WERI-Rb-1 (cell line): Measurements from ENCODE around the gene COL23A1.

Experiments
- DNase-seq: peaks from one replicate; pipeline ENCODE4 v3.0.0-alpha.2; 2020
- H3K27ac ChIP-seq: fragments of 250-450 bp; sonication (Bioruptor Pico); 2 replicates; pipeline ENCODE4 v1.5.1; 2020; ENCODE audit warnings: mild to moderate bottlenecking, moderate library complexity
- H3K27me3 ChIP-seq: fragments of 250-450 bp; sonication (Bioruptor Pico); 2 replicates; pipeline ENCODE4 v1.5.1; 2021; ENCODE audit warnings: mild to moderate bottlenecking, low read depth, moderate library complexity; ENCODE audit not compliant: insufficient read depth, severe bottlenecking
- H3K36me3 ChIP-seq: fragments of 250-450 bp; sonication (Bioruptor Pico); 2 replicates; pipeline ENCODE4 v1.5.1; 2020; ENCODE audit warnings: mild to moderate bottlenecking, moderate library complexity
- H3K4me3 ChIP-seq: 2 replicates; pipeline ENCODE4 v1.5.1; 2011; ENCODE audit warnings: low read depth, mild to moderate bottlenecking, control low read depth, low read length
- H3K9me3 ChIP-seq: fragments of 250-450 bp; sonication (Bioruptor Pico); 2 replicates; pipeline ENCODE4 v1.5.1; 2021; ENCODE audit warnings: mild to moderate bottlenecking, moderate library complexity; ENCODE audit not compliant: severe bottlenecking
- TF ChIP-seq, protein P1 (sequence below): IDR thresholded peaks from 2 replicates; pipeline ENCODE4 v1.5.1; 2011; ENCODE audit warnings: low read depth, mild to moderate bottlenecking, control low read depth, inconsistent platforms, low read length

COL23A1 gene

DNA sequence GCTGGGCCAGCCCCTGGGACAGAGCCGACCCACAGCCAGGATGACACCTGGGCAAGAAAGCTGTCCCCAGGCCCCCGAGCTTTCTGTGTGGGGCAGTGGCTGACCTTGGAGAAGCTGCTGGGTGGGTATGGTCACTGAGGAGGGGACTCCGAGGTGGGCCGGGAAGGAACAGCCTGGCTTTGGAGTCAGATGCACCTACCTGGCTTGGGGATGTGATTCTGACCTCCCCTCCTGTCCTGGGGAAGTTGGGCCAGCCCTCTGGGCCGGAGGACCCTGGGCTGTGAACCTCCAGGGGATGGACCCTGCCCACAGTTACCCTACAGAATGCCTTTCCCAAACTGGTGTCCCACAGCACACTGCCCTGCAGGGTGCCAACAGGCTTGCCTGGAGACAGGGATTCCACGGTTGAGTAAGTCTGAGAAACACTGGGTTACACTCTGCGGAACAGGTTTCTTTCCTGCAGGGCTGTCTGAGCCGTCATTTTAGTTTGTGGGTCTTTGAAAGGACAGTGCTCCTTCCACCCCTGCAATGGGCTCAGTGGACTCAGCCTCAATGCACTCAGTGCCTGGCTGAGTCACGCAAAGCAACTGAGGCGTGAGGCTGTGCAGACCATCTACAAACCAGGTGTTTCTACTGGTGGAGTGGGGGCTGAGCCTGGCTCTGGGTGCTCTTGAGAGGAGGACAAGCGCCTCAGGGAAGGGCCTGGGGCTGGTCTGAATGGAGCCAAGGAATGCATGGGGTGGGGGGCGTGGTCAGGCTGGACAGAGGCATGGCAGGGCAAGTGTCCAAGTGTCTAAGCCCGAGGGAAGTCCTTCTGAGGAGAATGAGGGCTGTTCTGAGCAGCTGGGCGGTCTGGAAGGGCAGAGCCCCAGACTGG, 316.3 kb downstream of the COL23A1 start:
- Histone ChIP-seq H3K27me3 (no peaks in the 10 kb centered on the region), H3K4me3 (no peak overlapping the region), H3K27ac (no peak overlapping the region), H3K9me3 (no peaks in the 10 kb centered on the region), H3K36me3 (no peaks in the 10 kb centered on the region)
- TF ChIP-seq, protein P1, sequence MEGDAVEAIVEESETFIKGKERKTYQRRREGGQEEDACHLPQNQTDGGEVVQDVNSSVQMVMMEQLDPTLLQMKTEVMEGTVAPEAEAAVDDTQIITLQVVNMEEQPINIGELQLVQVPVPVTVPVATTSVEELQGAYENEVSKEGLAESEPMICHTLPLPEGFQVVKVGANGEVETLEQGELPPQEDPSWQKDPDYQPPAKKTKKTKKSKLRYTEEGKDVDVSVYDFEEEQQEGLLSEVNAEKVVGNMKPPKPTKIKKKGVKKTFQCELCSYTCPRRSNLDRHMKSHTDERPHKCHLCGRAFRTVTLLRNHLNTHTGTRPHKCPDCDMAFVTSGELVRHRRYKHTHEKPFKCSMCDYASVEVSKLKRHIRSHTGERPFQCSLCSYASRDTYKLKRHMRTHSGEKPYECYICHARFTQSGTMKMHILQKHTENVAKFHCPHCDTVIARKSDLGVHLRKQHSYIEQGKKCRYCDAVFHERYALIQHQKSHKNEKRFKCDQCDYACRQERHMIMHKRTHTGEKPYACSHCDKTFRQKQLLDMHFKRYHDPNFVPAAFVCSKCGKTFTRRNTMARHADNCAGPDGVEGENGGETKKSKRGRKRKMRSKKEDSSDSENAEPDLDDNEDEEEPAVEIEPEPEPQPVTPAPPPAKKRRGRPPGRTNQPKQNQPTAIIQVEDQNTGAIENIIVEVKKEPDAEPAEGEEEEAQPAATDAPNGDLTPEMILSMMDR: no peak
- DNase-seq: no peak

DNA sequence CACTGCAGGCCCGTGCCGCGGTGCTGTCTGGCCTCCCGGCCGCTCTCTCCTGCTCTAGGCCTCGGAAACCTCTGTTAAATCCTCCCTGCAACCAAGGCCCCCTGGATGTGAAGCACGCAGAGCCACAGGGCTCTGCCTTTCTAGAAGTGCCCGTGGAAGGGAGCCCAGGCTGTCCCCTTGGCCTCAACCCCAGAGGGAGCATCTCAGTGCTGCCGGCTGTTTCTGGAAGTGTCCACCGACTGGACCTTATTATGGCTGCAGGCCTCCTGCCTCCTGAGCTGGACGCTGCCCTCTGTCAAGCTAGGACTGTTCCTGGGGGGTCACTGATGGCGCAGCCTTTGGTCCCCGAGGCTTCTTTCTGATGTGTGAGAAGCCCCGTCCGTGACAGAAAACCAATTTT, 317.2 kb downstream of the COL23A1 start:
- H3K27ac ChIP-seq: no peak overlapping the region
- no peaks in the 10 kb centered on the region for H3K36me3 ChIP-seq
- H3K9me3 ChIP-seq: no peaks in the 10 kb centered on the region
- TF ChIP-seq, protein P1: no peak
- H3K4me3 ChIP-seq: no peak overlapping the region
- H3K27me3 ChIP-seq: no peaks in the 10 kb centered on the region
- no peak for DNase-seq

DNA sequence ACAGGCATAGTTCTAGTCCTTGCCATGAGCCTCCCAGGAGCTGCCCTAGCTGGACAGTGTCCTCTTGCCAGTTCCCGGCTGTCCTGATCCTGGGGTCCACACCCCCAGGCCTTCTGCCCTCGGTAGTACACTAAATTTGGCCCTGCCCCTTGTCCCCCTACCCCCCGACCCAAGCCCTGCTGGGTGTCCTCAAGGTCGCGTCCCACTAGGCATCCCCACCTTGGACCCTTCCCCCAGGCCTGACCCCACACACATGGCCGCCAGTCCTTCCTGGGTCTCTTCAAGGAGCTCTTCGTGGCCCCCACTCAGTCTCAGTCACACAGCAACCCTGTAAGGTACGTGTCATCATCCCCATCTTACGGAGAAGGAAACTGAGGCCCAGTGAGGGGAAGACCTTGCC, 317.6 kb downstream of the COL23A1 start:
- TF ChIP-seq, protein P1: no peak
- no peaks in the 10 kb centered on the region for H3K36me3 ChIP-seq
- H3K27me3 ChIP-seq: no peaks in the 10 kb centered on the region
- no peaks in the 10 kb centered on the region for H3K9me3 ChIP-seq
- H3K4me3 ChIP-seq: no peak overlapping the region
- no peak for DNase-seq
- H3K27ac ChIP-seq: no peak overlapping the region

DNA sequence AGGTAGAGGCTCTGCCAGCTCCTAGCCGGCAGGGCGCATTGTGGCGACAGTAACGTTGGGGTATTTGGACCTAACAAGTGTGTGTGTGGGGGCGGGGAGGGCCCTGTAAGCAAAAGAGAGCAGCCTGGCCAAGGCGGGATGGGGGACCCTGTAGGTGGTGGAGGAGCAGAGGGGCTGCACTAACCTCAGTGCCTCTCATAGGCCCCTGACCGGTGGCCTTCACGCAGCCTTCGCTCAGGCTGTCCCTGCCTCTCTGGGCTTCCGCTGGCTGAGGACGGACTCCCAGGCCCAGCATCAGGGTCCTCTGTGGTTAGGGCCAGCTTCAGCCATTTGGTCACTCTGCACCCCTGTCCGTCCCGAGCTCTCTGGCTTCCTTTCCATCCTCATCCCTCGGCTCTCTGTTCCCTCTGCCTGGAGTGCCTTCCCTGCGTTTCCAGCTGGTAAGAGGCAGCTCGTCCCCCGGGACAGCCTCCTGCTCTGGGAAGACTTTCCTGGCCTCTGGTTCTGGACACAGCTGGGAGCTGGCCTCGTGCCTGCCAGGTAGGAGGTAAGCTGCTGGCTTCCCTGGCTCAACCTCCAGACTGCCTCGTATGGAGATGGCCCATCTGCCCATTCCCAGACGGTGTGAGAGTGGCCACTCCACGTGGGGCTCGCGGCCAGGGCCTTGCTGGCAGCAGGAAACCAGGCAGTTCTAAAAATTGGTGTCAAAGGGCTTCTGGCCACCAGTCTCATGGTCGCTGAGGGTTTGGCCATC, 318.3 kb downstream of the COL23A1 start:
- Histone ChIP-seq H3K9me3 (no peaks in the 10 kb centered on the region), H3K27ac (no peak overlapping the region), H3K4me3 (no peak overlapping the region), H3K36me3 (no peaks in the 10 kb centered on the region), H3K27me3 (no peaks in the 10 kb centered on the region)
- TF ChIP-seq, protein P1: no peak
- DNase-seq: no peak

DNA sequence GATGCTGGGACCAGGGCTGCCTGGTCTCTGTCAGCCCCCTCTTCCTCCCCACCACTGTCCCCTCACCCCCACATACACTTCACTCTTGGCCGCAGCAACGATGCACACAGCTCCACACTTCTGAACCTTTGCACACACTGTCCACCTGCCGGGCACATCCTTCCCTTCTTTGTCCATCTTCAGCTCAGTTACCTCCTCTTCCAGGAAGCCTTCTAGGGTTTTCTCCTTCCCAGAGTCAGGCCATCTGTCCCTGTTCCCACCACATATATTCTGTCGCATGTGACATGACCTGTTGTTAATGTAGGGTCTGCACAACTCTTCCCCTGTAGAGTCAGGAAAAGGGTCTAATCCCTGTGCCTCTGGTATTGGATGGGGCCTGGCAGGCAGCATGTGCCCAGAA, 319.0 kb downstream of the COL23A1 start:
- H3K27ac ChIP-seq: no peak overlapping the region
- H3K36me3 ChIP-seq: no peaks in the 10 kb centered on the region
- no peaks in the 10 kb centered on the region for H3K9me3 ChIP-seq
- no peak overlapping the region for H3K4me3 ChIP-seq
- no peaks in the 10 kb centered on the region for H3K27me3 ChIP-seq
- DNase-seq: no peak
- TF ChIP-seq, protein P1: no peak
